Measurements from ENCODE around the gene MLLT3.

MLLT3 gene

DNA sequence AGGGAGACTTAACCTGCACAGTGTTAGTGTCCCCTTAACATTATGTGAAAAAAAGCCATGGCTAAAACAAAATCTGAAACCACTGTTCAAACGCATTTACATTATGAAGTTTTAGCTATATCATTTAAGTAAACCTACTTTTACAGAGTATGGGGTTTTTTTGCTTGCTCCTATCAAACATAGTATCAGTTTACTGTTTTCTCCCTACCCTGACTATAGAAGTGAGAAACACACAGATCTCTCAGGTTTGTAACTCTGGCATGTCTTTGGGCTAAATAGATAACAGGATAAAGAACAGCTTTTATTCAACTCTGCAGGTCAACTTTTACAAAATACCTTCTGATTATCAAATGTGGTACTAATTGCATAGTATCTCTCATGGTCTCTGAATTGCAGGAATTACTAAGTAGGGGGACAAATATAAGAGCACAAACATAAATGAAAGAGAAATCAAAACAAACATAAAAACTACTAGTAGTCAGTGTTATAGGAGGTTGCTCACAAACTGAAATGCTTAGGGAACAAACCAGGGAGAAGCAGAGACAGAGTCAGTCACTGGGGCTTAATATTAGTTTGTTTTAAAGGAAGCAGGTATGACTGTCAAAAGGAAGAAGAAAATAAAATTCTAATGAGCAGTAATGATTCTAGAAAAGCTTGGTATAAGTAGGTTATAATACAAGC, 155.8 kb downstream of the MLLT3 start:
- no peak overlapping the region for H3K4me3 ChIP-seq (ENCODE audit: low read depth, low read length)
- TF ChIP-seq, protein P1, sequence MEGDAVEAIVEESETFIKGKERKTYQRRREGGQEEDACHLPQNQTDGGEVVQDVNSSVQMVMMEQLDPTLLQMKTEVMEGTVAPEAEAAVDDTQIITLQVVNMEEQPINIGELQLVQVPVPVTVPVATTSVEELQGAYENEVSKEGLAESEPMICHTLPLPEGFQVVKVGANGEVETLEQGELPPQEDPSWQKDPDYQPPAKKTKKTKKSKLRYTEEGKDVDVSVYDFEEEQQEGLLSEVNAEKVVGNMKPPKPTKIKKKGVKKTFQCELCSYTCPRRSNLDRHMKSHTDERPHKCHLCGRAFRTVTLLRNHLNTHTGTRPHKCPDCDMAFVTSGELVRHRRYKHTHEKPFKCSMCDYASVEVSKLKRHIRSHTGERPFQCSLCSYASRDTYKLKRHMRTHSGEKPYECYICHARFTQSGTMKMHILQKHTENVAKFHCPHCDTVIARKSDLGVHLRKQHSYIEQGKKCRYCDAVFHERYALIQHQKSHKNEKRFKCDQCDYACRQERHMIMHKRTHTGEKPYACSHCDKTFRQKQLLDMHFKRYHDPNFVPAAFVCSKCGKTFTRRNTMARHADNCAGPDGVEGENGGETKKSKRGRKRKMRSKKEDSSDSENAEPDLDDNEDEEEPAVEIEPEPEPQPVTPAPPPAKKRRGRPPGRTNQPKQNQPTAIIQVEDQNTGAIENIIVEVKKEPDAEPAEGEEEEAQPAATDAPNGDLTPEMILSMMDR (IDR thresholded peaks at IDR 0.05; ENCODE audit: low read depth, low read length): no peak

DNA sequence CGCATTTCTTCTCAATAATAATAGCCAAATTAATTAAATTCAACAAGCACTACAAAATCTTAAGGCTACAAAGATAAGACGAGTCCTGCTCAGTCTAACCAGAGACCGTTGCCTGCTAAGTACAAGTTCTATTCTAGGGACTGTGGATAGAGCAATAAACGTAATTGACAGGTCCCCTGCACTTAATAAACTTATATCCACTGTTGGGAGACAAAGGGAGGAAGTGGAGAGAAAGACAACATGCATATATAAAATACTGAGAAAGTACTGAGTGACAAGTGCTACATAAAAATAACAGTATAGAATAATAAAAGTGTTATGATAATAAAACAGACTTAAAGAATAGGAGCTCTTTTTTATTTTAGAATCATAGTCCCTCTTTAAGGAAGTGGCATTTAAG, 158.1 kb downstream of the MLLT3 start:
- no peak overlapping the region for H3K4me3 ChIP-seq (ENCODE audit: low read depth, low read length)
- TF ChIP-seq, protein P1 (IDR thresholded peaks at IDR 0.05; ENCODE audit: low read depth, low read length): no peak

DNA sequence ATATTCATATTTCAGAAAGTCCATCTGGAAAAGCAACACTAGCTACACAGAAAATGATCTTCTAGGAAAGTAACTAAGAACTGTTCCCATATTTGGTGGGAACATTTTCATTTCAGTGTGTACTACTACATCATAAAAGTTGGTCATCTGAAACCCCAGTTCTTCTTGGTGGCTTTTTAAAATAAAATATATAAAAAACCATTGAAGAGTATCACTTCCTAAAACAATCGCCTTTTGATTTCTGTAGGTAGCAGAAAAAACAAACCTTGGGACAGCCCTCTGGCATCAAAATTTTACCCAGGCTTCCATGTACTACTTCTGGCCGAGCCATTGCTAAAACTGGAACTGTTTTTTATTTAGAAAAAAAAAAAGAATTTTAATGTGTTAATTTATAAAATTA, 158.5 kb downstream of the MLLT3 start:
- TF ChIP-seq, protein P1 (IDR thresholded peaks at IDR 0.05; ENCODE audit: low read depth, low read length): no peak
- H3K4me3 ChIP-seq (ENCODE audit: low read depth, low read length): no peak overlapping the region

DNA sequence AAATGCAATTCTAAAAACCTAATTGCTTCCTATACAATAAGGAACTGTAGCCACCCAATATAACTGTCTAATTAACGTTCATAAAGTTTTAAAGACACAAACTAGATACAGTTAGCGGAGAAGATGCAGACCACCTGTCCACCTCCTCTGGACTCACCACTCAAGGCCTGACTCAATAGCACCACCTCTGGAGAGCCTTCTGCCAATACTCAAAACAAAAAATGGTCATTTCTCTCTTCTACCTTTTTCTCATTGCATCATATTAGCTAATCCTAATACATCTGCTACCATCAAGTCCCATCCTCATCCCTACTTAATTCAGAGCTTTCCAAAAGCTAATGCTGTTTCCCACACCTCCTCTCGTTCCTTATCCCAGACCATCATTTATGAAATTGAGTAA, 159.9 kb downstream of the MLLT3 start:
- TF ChIP-seq, protein P1 (IDR thresholded peaks at IDR 0.05; ENCODE audit: low read depth, low read length): no peak

DNA sequence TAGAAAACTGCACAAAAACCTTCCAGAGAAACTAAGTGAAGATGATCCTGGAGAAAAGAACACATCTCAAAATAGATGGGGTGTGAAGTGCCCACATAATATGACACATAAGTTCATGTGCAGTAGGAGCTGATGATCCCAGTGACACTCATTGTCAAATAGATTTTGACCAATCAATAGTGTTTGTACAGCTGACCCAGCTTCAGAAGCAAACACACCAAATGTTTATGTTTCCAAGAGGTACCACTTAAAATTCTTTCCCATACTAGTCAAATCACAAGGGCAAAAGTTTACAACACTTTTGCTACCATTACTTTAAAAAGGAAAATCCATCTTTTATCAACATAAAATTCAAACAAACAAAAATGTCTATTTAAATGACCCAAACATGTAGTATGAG, 175.0 kb downstream of the MLLT3 start:
- TF ChIP-seq, protein P1 (IDR thresholded peaks at IDR 0.05; ENCODE audit: low read depth, low read length): no peak
- H3K4me3 ChIP-seq (ENCODE audit: low read depth, low read length): no peak overlapping the region

More for the DNA sequence above, 159.9 kb downstream of the MLLT3 start:
- no peak overlapping the region for H3K4me3 ChIP-seq (ENCODE audit: low read depth, low read length)

DNA sequence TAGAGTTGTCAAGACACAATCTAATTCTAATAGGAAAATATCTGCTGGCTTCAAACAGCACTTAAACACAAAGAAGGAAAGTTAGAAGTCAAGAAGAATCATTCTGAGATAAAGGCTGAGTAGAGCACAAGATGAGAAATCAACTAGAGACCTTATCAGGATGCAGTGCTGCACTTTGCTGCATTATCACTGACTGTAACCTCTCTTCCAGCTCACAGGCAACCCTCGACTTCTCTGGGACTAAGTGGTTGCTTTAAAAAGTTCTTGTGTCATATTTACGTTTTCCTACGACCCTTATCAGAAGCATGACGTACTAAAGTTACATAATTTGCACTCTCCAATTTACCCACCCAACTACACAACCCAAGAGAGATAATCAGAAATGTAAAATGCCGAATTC, 176.1 kb downstream of the MLLT3 start:
- TF ChIP-seq, protein P1 (IDR thresholded peaks at IDR 0.05; ENCODE audit: low read depth, low read length): no peak
- no peak overlapping the region for H3K4me3 ChIP-seq (ENCODE audit: low read depth, low read length)

DNA sequence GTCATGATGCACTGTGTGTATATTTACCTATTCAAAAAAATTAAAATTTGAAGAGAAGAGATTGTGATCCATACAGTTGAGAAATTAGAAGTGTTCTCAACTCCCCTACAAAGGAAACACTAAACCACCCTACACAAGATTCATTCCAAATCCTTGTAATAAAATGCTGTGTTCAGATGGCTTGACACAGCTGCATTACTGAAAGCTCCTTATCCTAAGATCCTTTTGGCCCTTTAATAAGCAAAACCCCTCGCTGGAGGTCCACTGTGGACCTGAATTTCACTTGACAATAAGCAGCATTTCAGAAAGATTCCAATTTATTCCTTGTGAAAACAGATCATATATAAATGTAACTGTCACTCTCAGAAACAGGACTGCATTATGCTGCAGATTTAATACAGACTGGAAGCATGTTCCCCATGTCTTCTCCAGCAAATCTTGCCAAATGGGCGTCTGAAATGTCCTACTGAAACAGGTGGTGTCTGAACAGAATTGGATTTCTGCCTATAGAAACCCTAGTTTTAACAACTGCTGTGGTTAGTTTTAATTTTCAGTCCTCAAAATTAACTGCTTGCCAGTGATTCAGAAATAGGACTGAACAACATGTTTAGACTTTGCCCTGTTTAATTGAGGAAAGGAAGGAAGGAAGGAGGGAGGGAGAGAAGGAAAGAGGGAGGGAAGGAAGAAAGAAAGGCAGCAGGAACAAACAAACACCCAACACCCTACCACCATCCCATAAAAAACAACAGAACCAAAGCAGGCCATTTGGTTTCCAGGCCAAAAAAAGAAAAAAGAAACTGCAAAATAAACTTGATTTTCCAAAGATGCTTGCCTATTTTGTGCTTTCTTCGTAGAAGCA, 179.6 kb downstream of the MLLT3 start:
- TF ChIP-seq, protein P1 (IDR thresholded peaks at IDR 0.05; ENCODE audit: low read depth, low read length): no peak
- no peak overlapping the region for H3K4me3 ChIP-seq (ENCODE audit: low read depth, low read length)

Measured in WI38 (cell line).